Vagina (tissue), 2 donors: ENCODE results near the gene TPSG1.

Experiments used
- POLR2A ChIP-seq, 2 donors: fragments of 450-650 bp; IDR thresholded peaks; one replicate each; pipeline ENCODE4 v1.6.1; 2017; ENCODE audit warnings: antibody characterized with exemption in 2 of 2, mild to moderate bottlenecking in 2 of 2, moderate library complexity in 2 of 2
- POLR2AphosphoS5 ChIP-seq, 2 donors: sonication (generic); formaldehyde crosslinking; IDR thresholded peaks; one replicate each; pipeline ENCODE4 v1.9.0; 2017; ENCODE audit warnings: antibody characterized with exemption in 2 of 2, mild to moderate bottlenecking in 2 of 2, low read depth in 1 of 2; ENCODE audit not compliant: insufficient read depth in 1 of 2
- TF ChIP-seq, protein P1 (sequence below), 3 experiments: fragments of 450-650 bp in 2 of 3; fragments of 200-600 bp in 1 of 3; sonication (generic) in 1 of 3; IDR thresholded peaks; one replicate each; pipeline ENCODE4 v1.5.1; 2017 to 2019; ENCODE audit warnings: antibody characterized with exemption in 3 of 3, mild to moderate bottlenecking in 2 of 3, moderate library complexity in 2 of 3

DNA sequence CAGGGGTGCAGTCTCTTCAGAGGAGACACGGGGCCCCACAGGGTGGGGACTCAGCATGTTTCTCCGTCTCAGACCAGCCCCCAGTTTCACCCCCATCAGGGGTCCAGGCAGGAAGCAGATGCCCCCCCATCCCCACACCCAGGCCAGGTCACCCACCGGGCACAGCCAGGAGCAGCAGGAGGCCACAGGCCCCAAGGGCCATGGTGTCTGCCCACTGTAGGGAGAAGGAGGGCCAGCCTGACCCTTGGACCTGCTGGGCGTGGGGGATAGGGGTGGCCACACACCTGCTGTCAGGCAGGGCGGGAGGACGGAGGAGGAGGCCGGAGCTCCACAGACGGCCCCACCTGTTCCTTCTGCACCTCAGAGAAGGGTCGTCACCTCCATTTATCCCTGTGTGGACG lies at the start of gene TPSG1:
- TF ChIP-seq, protein P1, sequence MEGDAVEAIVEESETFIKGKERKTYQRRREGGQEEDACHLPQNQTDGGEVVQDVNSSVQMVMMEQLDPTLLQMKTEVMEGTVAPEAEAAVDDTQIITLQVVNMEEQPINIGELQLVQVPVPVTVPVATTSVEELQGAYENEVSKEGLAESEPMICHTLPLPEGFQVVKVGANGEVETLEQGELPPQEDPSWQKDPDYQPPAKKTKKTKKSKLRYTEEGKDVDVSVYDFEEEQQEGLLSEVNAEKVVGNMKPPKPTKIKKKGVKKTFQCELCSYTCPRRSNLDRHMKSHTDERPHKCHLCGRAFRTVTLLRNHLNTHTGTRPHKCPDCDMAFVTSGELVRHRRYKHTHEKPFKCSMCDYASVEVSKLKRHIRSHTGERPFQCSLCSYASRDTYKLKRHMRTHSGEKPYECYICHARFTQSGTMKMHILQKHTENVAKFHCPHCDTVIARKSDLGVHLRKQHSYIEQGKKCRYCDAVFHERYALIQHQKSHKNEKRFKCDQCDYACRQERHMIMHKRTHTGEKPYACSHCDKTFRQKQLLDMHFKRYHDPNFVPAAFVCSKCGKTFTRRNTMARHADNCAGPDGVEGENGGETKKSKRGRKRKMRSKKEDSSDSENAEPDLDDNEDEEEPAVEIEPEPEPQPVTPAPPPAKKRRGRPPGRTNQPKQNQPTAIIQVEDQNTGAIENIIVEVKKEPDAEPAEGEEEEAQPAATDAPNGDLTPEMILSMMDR (IDR thresholded peaks at IDR 0.05) = no peak
- TF ChIP-seq POLR2A (IDR thresholded peaks at IDR 0.05) (no peak), POLR2AphosphoS5 (IDR thresholded peaks at IDR 0.05; ENCODE audit: insufficient read depth in 1 of 2, low read depth in 1 of 2) (no peak)
